DOHH2 (cell line): ENCODE data around the gene ARHGEF9.

ENCODE experiments used
- H3F3A ChIP-seq: fragments of 200-600 bp; sonication (generic), shearing (Covaris generic); 2 replicates; pipeline ENCODE4 v1.6.0; 2016; ENCODE audit warnings: antibody characterized with exemption, mild to moderate bottlenecking; ENCODE audit not compliant: control insufficient read depth, insufficient read depth
- H3K27ac ChIP-seq: fragments of 200-600 bp; sonication (generic); 2 replicates; pipeline ENCODE4 v1.5.1; 2014; ENCODE audit warnings: low read depth, mild to moderate bottlenecking, low read length, moderate library complexity
- H3K27me3 ChIP-seq: fragments of 200-600 bp; sonication (generic); 2 replicates; pipeline ENCODE4 v1.6.1; 2014; ENCODE audit warnings: mild to moderate bottlenecking, low read length, mixed read lengths; ENCODE audit not compliant: control insufficient read depth
- H3K36me3 ChIP-seq: fragments of 200-600 bp; sonication (generic); 2 replicates; pipeline ENCODE4 v1.6.1; 2014; ENCODE audit warnings: mild to moderate bottlenecking, low read length, moderate library complexity, mixed read lengths; ENCODE audit not compliant: control insufficient read depth
- H3K4me1 ChIP-seq: fragments of 200-600 bp; sonication (generic); 2 replicates; pipeline ENCODE4 v1.6.1; 2014; ENCODE audit warnings: mild to moderate bottlenecking, low read length, mixed read lengths; ENCODE audit not compliant: control insufficient read depth
- H3K4me2 ChIP-seq: fragments of 200-600 bp; sonication (generic); 2 replicates; pipeline ENCODE4 v1.6.0; 2014; ENCODE audit warnings: mild to moderate bottlenecking, low read length, moderate library complexity
- H3K4me3 ChIP-seq: fragments of 200-600 bp; sonication (generic); 2 replicates; pipeline ENCODE4 v1.5.1; 2014; ENCODE audit warnings: mild to moderate bottlenecking, low read length, mixed read lengths
- H3K79me2 ChIP-seq: fragments of 200-600 bp; sonication (generic); 2 replicates; pipeline ENCODE4 v1.6.1; 2014; ENCODE audit warnings: mild to moderate bottlenecking, low read length, mixed read lengths; ENCODE audit not compliant: control insufficient read depth
- H3K9me2 ChIP-seq: fragments of 200-600 bp; sonication (generic); replicated peaks from 2 replicates; pipeline ENCODE4 v1.6.1; 2014; ENCODE audit warnings: mild to moderate bottlenecking, low read length, mixed read lengths; ENCODE audit not compliant: control insufficient read depth
- H3K9me3 ChIP-seq: fragments of 200-600 bp; sonication (generic); 2 replicates; pipeline ENCODE4 v1.6.1; 2014; ENCODE audit warnings: antibody characterized with exemption, low read length, mixed read lengths; ENCODE audit not compliant: control insufficient read depth, insufficient read depth
- H4K20me1 ChIP-seq: fragments of 200-600 bp; sonication (generic); 2 replicates; pipeline ENCODE4 v1.6.0; 2014; ENCODE audit warnings: low read depth, mild to moderate bottlenecking, antibody characterized with exemption, low read length, moderate library complexity; ENCODE audit not compliant: control insufficient read depth, insufficient read depth
- CTCF ChIP-seq: fragments of 200-600 bp; sonication (generic); IDR thresholded peaks from one replicate; pipeline ENCODE4 v1.5.1; 2014; ENCODE audit warnings: antibody characterized with exemption, mild to moderate bottlenecking, low read depth, low read length; ENCODE audit not compliant: poor library complexity, severe bottlenecking
- EZH2phosphoT487 ChIP-seq: fragments of 200-600 bp; sonication (generic); IDR thresholded peaks from 2 replicates; pipeline ENCODE4 v1.6.1; 2017; ENCODE audit warnings: borderline replicate concordance, mild to moderate bottlenecking, antibody characterized with exemption, low read length, moderate library complexity, mixed read lengths

Gene ARHGEF9

GRCh38 chrX:63713526-63713925 lies 71.5 kb downstream of the ARHGEF9 start:
- no peaks in the 10 kb centered on the region for H3K79me2 ChIP-seq
- TF ChIP-seq CTCF: no peak
- no peak for TF ChIP-seq EZH2phosphoT487

DNA sequence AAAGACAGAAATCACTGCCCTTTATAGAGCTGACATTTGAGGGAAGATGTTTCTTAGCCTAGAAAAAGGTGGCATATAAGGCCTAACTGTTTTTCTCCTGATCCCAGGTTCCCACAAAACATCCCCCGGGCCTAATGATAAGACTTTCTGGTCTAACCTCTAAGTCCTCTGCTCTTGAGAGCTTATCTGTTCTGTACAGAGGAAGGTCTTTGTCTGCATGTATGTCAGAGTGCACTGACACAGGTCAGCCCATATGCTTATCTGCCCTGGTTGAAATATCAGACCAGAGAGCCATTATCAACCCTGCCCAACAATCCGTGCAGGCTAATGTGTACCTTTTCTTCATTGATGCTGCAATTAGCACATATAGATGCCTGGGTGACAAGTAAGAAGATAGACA lies 76.2 kb downstream of the ARHGEF9 start:
- H3K27me3 ChIP-seq: no peaks in the 10 kb centered on the region
- no peak for TF ChIP-seq CTCF
- TF ChIP-seq EZH2phosphoT487: no peak
- H3F3A ChIP-seq: no peaks in the 10 kb centered on the region
- no peak overlapping the region for H3K4me3 ChIP-seq
- H3K36me3 ChIP-seq: peaks cover 16% of the 10 kb centered on the region
- H3K27ac ChIP-seq: no peak overlapping the region
- no peaks in the 10 kb centered on the region for H4K20me1 ChIP-seq
- H3K4me2 ChIP-seq: no peak overlapping the region
- no peaks in the 10 kb centered on the region for H3K79me2 ChIP-seq
- no peaks in the 10 kb centered on the region for H3K9me2 ChIP-seq
- H3K4me1 ChIP-seq: no peaks in the 10 kb centered on the region
- no peaks in the 10 kb centered on the region for H3K9me3 ChIP-seq

More at GRCh38 chrX:63713526-63713925, 71.5 kb downstream of the ARHGEF9 start:
- H3K36me3 ChIP-seq: no peaks in the 10 kb centered on the region; the same call in 1 of the 2 replicates
- H3F3A ChIP-seq: no peaks in the 10 kb centered on the region
- no peaks in the 10 kb centered on the region for H3K4me1 ChIP-seq
- no peaks in the 10 kb centered on the region for H3K9me2 ChIP-seq
- H3K27me3 ChIP-seq: no peaks in the 10 kb centered on the region
- no peak overlapping the region for H3K4me2 ChIP-seq
- no peaks in the 10 kb centered on the region for H4K20me1 ChIP-seq
- no peak overlapping the region for H3K27ac ChIP-seq
- no peak overlapping the region for H3K4me3 ChIP-seq
- H3K9me3 ChIP-seq: no peaks in the 10 kb centered on the region

DNA sequence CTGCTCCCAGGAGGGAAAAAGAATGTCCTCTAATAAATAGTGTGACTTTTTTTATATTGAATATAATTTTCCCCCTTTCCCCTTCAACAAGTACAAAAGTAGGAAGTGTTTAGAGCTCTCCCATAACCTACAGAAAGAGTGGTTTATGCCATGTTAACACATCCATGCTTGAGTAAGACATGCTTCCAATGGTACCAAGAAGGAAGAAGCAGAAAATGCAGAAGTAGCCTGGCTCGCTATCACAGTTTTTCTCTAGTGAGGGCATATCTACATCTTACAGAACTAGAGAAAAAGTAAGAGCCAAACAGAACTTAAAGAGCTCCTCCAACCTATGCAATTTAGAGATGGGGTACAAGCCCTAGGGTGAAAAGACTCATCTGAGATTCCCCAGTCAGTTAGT lies 82.5 kb downstream of the ARHGEF9 start:
- no peak overlapping the region for H3K4me3 ChIP-seq
- TF ChIP-seq CTCF (no peak), EZH2phosphoT487 (no peak)
- H3K4me2 ChIP-seq: no peak overlapping the region
- no peaks in the 10 kb centered on the region for H3K9me3 ChIP-seq
- H3K27me3 ChIP-seq: no peaks in the 10 kb centered on the region
- peaks cover 30% of the 10 kb centered on the region for H3K36me3 ChIP-seq
- no peaks in the 10 kb centered on the region for H3K9me2 ChIP-seq
- no peak overlapping the region for H3K27ac ChIP-seq
- no peaks in the 10 kb centered on the region for H3F3A ChIP-seq
- peaks cover 5% of the 10 kb centered on the region for H3K4me1 ChIP-seq
- H4K20me1 ChIP-seq: no peaks in the 10 kb centered on the region
- H3K79me2 ChIP-seq: no peaks in the 10 kb centered on the region
